Measurements from ENCODE around the gene CYTIP.
"Not testable (repeated sequence)": the region's sequence is repeated elsewhere in the genome, so short reads cannot be mapped to it uniquely, and the experiment has no call there.

CYTIP gene

GRCh38 chr2:157368508-157368907 lies 75.4 kb downstream of the CYTIP start:
- DNase-seq (ENCODE audit: low read depth) = not testable (repeated sequence)

- DNase-seq (ENCODE audit: low read depth) = no peak
Observed at GRCh38 chr2:157367704-157368103, 76.2 kb downstream of the CYTIP start.

All from T follicular helper cell (primary cell).